CD4-positive, alpha-beta T cell treated with Interleukin-17A for 1 hour (primary cell): ENCODE data around the gene LAMB4.
"Not testable (repeated sequence)": the region's sequence is repeated elsewhere in the genome, so short reads cannot be mapped to it uniquely, and the experiment has no call there.

Experiments used
- DNase-seq: peaks from one replicate; pipeline ENCODE4 v3.0.0-alpha.2; 2020

The LAMB4 gene

DNA sequence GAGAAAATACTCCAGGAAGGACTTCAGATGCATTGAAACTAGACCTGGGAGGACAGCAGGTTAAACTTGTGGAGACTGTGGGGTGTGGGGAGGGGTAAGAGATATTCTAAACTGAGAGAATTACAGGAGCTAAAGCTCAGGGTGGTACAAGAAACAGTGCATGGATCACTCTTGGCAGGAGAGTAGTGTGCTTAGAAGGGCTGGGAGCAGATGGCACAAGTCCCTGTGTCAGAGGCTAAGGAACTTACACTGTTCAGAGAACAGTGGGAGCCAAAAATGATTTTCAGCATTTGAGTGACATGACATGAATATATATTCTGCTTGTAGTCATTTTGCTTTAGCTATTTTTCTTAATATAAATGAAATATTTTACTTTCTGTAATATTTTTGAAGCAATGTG, 91.2 kb downstream of the LAMB4 start:
- DNase-seq = no peak

DNA sequence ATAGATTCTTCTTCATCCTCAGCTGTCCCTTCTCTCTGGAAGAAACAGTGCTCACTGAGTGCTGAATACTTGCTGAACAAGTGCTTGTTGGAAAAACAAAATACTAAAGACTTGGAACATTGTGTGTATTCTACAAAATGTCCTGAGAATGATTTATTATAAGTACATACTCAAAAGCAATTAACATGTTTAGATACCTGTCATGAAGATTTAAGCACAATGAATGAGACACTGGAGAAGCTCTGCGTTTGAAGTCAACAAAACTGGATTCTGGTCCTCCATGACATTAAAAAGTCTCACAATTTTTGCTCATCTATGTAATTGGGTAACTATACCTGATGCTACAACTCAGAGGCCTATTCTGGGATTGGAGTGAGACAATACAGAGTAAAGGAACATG, 92.4 kb downstream of the LAMB4 start:
- no peak for DNase-seq

DNA sequence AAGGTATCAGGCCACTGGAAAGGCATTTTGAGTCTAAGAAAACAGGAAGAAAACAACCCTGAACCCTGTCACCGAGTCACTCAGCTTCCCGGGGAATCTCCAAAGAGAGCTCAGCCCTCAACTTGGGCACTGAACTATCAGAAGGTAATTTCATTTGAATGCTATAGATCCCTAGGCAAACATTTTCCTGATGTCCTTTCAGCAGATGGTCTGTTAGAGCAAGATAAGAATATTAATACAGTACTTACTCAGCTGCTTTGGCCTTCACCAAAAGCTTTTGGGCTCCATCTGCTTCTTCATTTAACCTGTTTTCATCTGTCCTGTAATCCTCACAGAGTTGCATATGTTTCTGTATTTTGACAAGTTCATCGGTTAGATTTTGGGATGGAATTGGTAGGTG, 93.0 kb downstream of the LAMB4 start:
- no peak for DNase-seq

GRCh38 chr7:108034586-108034985, 95.6 kb downstream of the LAMB4 start:
- no peak for DNase-seq

- no peak for DNase-seq
Observed at GRCh38 chr7:108033776-108034497, 96.2 kb downstream of the LAMB4 start.

DNA sequence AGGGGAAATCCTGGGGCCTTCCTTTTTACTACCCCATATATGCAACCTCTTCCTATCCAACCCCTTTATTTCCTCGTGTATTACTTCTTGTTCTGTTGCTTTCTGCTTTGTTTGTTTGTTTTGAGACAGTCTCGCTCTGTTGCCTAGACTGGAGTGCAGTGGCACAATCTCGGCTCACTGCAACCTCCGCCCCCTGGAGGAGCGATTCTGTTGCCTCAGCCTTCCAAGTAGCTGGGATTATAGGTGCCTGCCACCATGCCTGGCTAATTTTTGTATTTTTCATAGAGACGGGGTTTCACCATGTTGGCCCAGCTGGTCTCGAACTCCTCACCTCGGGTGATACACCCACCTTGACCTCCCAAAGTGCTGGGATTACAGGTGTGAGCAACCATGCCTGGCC, 96.9 kb downstream of the LAMB4 start:
- DNase-seq = not testable (repeated sequence)

DNA sequence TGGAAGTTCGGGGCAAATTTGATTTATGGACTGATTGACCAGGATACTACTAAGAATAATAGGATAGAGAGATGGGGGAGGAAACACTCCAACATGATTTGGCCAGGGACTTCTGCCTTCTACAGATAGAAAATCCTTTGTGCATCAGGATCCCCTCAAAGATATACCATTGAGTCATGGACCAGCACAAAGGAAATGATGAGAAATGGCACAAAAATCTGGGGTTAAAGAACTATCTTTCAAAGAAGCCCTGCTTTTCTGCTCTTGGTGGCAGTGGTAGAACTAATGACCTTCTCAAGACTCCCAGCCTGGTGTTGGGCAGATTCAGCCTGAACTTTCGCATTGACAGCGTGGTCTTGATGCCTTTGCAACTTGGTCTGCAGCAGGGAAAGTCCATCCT, 99.6 kb downstream of the LAMB4 start:
- no peak for DNase-seq

DNA sequence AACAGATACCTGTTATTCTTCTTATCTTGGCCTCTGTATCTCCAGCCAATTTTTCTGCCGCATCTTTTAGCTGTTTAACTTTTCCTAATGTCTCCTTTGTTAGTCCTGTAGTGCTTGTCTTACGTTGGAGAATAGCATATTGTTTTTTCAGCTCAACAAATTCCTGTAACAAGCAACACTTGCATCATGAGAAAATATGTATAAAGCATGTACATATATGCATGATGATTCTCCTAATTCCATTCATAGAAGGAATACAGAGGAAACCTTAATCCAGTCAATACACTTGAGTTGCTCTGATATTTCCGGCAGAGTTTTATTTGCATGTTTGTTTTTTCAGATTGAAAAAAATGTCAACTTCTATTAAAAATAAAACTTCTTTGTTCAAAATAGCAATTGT, 101.1 kb downstream of the LAMB4 start:
- no peak for DNase-seq

DNA sequence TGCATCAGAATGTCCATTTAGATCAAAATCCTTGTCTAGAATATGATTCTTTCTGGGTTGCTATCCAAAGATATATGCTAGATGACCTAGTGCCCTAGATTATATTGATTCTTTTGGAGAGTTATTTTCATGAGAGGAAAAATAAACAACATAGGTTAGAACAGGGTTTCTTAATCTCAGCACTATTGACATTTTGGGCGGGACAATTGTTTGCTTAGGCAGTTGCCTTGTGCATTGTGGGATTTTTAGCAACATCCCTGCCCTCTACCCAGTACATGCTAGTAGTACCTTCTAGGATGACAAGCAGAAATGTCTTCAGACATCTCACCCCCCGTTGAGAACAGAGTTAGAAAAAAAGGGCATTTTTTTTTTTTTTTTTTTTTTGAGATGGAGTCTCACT, 102.0 kb downstream of the LAMB4 start:
- no peak for DNase-seq

GRCh38 chr7:108027239-108027638, 102.9 kb downstream of the LAMB4 start:
- DNase-seq = no peak

DNA sequence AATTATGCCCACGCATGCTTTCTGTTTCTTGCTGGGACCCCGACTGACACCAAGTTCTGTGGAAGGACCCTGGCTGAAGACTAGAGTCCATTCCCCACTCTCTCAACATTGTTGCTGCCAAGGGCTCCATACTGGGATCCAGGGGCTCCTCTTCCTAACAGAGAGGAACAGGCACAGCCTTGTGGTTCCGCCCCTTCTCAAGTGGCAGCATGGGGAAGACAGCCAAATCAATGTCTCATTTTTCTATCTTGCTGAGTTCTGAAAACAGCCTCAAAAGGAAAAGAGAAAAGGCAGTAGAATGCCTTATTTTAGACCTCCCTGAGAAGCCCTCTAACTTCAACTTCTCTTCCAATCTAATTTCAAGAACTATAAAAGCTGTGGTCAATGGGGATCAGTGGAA, 103.5 kb downstream of the LAMB4 start:
- no peak for DNase-seq

DNA sequence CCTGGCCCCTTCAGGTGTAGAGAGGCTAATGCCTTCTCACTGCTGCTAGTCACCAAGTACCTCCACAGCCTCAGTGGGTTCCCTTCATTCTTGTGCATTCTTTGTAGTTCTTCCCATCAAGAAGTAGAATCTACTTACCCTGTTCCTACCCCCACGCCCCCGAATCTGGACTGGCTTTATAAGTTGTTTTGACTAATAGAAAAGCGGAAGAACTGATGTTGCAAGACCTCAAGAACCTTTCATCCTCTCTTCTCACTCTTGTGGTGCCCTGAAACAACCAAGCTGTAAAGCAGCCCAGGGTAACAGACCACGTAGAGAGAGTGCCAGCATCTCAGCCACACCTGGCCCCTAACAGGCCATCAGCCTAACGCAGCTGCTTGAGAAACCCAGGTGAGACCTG, 104.0 kb downstream of the LAMB4 start:
- DNase-seq = no peak

DNA sequence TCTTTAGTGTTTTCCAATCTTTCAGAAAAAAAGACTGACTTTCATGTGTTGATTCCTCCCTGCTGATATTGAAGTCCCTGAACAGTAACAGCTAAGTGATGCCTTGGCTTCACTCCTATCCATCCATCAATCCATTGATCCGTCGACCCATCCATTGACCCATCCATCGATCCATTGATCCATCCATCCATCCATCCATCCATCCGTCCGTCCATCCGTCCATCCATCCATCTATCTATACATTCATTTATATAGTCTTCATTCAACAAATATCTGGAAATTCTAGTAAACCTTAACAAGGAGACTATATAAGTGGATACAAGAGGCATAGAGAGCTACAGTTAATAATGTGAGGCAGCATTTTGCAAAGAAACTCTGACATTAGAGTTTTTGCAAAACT, 105.6 kb downstream of the LAMB4 start:
- DNase-seq = no peak

DNA sequence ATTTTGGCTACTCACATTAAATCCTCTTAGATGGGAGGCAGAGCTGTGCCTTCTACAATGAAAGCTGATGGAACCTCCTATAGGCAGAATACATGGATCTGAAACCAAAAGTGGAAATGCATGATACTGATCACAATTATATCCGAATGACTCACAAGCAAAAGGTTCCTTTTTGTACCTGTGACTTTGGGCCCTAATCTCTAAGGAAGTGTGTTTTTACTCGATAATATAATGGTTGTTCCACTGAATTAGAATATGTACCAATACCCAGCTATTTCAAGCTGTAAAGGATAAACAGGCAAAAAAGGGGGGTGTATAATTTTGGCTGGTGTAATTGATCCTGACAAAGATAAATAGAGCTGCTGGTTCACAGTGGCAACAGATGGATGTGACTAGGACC, 109.6 kb downstream of the LAMB4 start:
- DNase-seq = no peak

- no peak for DNase-seq
Observed at GRCh38 chr7:108018668-108019067, 111.5 kb downstream of the LAMB4 start.

- DNase-seq = no peak
Observed at GRCh38 chr7:108017776-108018151, 112.4 kb downstream of the LAMB4 start.

- DNase-seq = no peak
Observed at GRCh38 chr7:108016841-108017775, 113.1 kb downstream of the LAMB4 start.

- DNase-seq = no peak
Observed at GRCh38 chr7:108015740-108016139, 114.4 kb downstream of the LAMB4 start.

GRCh38 chr7:108014747-108015682, 115.1 kb downstream of the LAMB4 start:
- DNase-seq = no peak

DNA sequence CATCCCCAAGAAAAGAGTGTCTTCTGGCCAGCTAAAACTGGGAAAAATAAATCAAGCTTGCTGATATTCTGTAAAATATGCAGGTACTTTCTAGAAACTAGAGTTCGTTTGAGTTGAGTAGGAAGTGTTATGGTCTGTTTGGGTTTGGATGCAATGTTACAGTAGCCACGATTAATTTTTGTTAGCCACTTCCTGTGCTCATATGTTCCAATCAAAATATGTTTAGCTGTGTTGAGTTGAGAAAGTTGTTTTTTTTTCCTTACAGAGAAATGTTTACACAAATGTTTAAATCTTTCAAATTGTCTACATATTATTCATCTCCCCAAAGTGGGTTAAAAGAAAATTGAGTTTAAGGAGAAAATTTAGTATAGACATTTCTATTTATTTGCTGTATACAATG, 115.9 kb downstream of the LAMB4 start:
- DNase-seq = no peak

DNA sequence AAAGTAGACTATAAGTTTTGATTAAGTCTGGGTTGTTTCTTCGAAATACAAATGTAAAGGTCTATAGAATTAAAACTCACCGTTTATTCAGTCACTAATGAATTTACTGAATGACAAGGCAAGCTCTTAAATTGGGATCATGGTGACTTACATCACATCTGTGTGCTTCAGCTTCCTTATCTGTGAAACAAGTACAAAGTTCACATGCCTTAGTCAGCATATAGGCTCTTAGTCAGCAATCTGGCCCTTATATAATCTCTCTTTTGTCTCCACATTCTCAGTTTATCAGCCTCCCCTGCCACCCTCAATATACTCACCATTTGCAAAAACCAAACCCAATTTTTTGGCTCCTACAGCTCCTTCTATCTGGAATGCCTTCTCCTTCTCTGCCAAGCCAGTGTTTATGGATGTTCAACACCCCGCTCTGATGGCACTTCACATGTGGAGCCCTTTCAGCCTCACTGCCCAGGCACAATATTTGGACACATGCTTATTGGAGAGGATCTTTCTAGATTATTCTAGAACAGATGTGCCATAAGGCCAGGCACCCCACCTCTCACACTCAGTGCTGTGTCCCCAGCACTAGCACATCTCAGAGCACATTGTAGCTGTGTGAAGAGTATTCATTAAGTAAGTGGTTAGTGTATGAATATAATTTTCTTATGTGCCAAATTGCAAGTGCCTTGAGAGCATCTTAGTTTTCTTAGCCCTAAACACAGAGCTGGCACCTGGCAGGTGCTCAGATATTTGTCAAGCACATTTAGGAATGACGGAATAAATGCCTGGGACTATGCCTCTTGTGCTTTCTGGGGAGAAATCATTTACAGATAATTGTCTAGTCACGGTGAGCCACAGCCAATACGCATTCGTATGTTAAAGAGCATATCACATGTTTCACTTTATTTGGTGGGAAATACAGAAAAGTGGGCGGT, 117.4 kb downstream of the LAMB4 start:
- no peak for DNase-seq

- no peak for DNase-seq
Observed at GRCh38 chr7:108010377-108010776, 119.8 kb downstream of the LAMB4 start.
